Ammon's horn (tissue), 1 donor: Measurements from ENCODE around the gene UNC45A.
"Not testable (repeated sequence)": the region's sequence is repeated elsewhere in the genome, so short reads cannot be mapped to it uniquely, and the experiment has no call there.

ENCODE experiments used
- DNase-seq: peaks from one replicate; pipeline ENCODE4 v3.0.0-alpha.2; 2016; ENCODE audit warnings: low spot score

UNC45A gene

GRCh38 chr15:90903733-90904536, 31.1 kb upstream of the UNC45A start:
- DNase-seq, result no peak

GRCh38 chr15:90904746-90905145, 30.3 kb upstream of the UNC45A start:
- no peak for DNase-seq

- DNase-seq, result no peak
These were observed 29.5 kb upstream of the UNC45A start for GRCh38 chr15:90905306-90906180.

- no peak for DNase-seq
These were observed 28.8 kb upstream of the UNC45A start for GRCh38 chr15:90906181-90906849.

- no peak for DNase-seq
These were observed 27.9 kb upstream of the UNC45A start for GRCh38 chr15:90907051-90907660.

- DNase-seq, result no peak
These were observed 27.1 kb upstream of the UNC45A start for GRCh38 chr15:90907838-90908507.

GRCh38 chr15:90909449-90909848, 25.6 kb upstream of the UNC45A start:
- not testable (repeated sequence) for DNase-seq

GRCh38 chr15:90909976-90910375, 25.1 kb upstream of the UNC45A start:
- DNase-seq, result no peak

- DNase-seq, result no peak
These were observed 24.4 kb upstream of the UNC45A start for GRCh38 chr15:90910441-90911301.

GRCh38 chr15:90911302-90911623, 23.8 kb upstream of the UNC45A start:
- no peak for DNase-seq

GRCh38 chr15:90911906-90912769, 22.9 kb upstream of the UNC45A start:
- no peak for DNase-seq

- no peak for DNase-seq
These were observed 22.4 kb upstream of the UNC45A start for GRCh38 chr15:90912770-90913075.

- no peak for DNase-seq
These were observed 21.6 kb upstream of the UNC45A start for GRCh38 chr15:90913398-90913944.

GRCh38 chr15:90914305-90915080, 20.6 kb upstream of the UNC45A start:
- DNase-seq, result no peak

- DNase-seq, result no peak
These were observed 19.8 kb upstream of the UNC45A start for GRCh38 chr15:90915216-90915807.

- peak; percentile 46 for DNase-seq
These were observed 19.2 kb upstream of the UNC45A start for GRCh38 chr15:90915808-90916440.

GRCh38 chr15:90916461-90916860, 18.6 kb upstream of the UNC45A start:
- no peak for DNase-seq

GRCh38 chr15:90917569-90917968, 17.5 kb upstream of the UNC45A start:
- DNase-seq, result no peak
